AG09309 (cell line): Measurements from ENCODE around the gene CAPG.
"Not testable (repeated sequence)": the region's sequence is repeated elsewhere in the genome, so short reads cannot be mapped to it uniquely, and the experiment has no call there.

Source experiments
- DNase-seq: peaks from one replicate; pipeline ENCODE4 v3.0.0-alpha.2; 2010; ENCODE audit warnings: low read depth
- H3K4me3 ChIP-seq: 2 replicates; pipeline ENCODE4 v1.5.1; 2011; ENCODE audit warnings: mild to moderate bottlenecking, low read depth, low read length, moderate library complexity; ENCODE audit not compliant: control insufficient read depth
- TF ChIP-seq, protein P1 (sequence below): IDR thresholded peaks from 2 replicates; pipeline ENCODE4 v1.5.1; 2011; ENCODE audit warnings: mild to moderate bottlenecking, low read depth, low read length, inconsistent platforms; ENCODE audit not compliant: insufficient read depth, control insufficient read depth; ENCODE audit errors: missing control alignments

Gene CAPG

GRCh38 chr2:85445316-85446295 is 35.4 kb upstream of the CAPG start:
- no peak overlapping the region for H3K4me3 ChIP-seq
- TF ChIP-seq, protein P1, sequence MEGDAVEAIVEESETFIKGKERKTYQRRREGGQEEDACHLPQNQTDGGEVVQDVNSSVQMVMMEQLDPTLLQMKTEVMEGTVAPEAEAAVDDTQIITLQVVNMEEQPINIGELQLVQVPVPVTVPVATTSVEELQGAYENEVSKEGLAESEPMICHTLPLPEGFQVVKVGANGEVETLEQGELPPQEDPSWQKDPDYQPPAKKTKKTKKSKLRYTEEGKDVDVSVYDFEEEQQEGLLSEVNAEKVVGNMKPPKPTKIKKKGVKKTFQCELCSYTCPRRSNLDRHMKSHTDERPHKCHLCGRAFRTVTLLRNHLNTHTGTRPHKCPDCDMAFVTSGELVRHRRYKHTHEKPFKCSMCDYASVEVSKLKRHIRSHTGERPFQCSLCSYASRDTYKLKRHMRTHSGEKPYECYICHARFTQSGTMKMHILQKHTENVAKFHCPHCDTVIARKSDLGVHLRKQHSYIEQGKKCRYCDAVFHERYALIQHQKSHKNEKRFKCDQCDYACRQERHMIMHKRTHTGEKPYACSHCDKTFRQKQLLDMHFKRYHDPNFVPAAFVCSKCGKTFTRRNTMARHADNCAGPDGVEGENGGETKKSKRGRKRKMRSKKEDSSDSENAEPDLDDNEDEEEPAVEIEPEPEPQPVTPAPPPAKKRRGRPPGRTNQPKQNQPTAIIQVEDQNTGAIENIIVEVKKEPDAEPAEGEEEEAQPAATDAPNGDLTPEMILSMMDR = no peak
- DNase-seq = peak; percentile 70

GRCh38 chr2:85444629-85445172 is 34.5 kb upstream of the CAPG start:
- H3K4me3 ChIP-seq = no peak overlapping the region
- no peak for DNase-seq
- TF ChIP-seq, protein P1 = no peak

DNA sequence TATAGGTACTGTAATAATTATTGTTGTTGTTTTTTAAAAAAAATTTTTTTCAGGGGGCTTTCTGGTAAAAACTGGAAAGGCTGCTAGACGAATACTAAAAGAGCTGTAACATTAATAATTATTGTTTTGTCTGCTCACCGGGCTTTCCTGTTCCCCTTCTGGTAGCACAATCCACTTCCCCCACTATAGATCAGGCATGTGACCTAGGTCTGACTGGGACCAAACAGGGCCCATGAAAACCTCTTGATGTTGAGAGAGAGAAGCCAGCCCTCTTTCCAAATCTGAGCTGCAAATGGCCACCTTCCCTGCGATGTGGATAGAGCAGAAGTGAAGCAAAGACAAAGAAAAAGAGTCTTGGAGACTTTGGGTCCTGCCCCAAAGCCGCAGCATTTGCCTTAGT is 31.7 kb upstream of the CAPG start:
- DNase-seq = no peak
- H3K4me3 ChIP-seq = no peak overlapping the region
- TF ChIP-seq, protein P1 = no peak

- TF ChIP-seq, protein P1 = no peak
- DNase-seq = no peak
- H3K4me3 ChIP-seq = no peak overlapping the region
Observed at GRCh38 chr2:85440729-85441128, 30.6 kb upstream of the CAPG start.

DNA sequence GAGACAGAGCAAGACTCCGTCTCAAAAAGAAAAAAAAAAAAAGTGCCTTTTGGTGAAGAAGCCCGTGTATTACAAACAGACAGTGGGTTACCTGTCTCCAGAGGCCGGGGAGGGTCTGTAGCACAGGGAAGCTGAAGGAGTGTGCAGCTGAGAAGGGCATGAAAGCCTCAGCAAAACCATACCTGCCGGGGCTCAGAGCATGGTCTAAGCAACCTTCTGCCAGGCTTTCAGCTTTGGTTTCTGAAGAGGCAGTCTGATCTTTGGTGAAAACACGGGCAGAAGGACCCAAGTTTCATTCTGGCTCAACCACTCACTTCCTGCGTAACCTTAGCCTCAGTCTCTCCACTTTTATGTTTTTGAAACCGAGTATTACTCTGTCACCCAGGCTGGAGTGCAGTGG is 29.8 kb upstream of the CAPG start:
- DNase-seq = no peak
- H3K4me3 ChIP-seq = no peak overlapping the region
- TF ChIP-seq, protein P1 = no peak

DNA sequence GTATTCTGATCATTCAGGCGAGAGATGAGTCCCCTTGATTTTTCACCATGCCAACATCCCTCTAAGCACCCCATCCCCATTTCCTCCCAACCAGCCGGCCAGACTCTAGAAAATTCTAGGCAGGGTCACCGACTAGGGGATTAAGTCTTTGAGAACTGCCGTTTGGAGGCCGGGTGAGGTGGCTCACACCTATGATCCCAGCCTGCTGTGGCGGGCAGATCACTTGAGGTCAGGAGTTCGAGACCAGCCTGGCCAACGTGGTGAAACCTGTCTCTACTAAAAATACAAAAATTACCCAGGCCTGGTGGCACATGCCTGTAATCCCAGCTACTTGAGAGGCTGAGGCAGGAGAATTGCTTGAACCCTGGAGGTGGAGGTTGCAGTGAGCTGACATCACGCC is 29.4 kb upstream of the CAPG start:
- H3K4me3 ChIP-seq, DNase-seq: not testable (repeated sequence)

- TF ChIP-seq, protein P1 = no peak
- DNase-seq = no peak
- no peak overlapping the region for H3K4me3 ChIP-seq
Observed at GRCh38 chr2:85439025-85439472, 28.9 kb upstream of the CAPG start.
